HCT116 (cell line): ENCODE data around the gene PREX1. TPM values are rescaled to one million over a fixed set of nuclear protein-coding genes. Genes with fewer than 3 reads are reported as not detected.

Experiments used
- ATAC-seq: fragments of 200-7000 bp; cut with Tn5 transposase; 2 replicates; pipeline ENCODE4 v1.9.1; 2020; ENCODE audit warnings: mild to moderate bottlenecking, moderate library complexity
- BruUV-seq: library from RNA; stranded (reverse); fragments of 400-500 nt; replicated peaks from 2 replicates; lab custom pipeline; 2021; lab: Mats Ljungman, UMichigan
- CTCF ChIA-PET: fragments of 300-600 bp; sonication (Branson Sonifier 250); formaldehyde crosslinking; loops from one replicate; lab custom pipeline; 2021; ENCODE audit warnings: antibody characterized with exemption; lab: Charles Lee
- POLR2A ChIA-PET: fragments of 300-600, 350-600 bp; sonication (Branson Sonifier 250); formaldehyde crosslinking; loops from one replicate; lab custom pipeline; 2021; ENCODE audit warnings: antibody characterized with exemption; lab: Charles Lee
- RAD21 ChIA-PET, 2 experiments: fragments of 300-600 bp; sonication (Branson Sonifier 250); formaldehyde crosslinking; loops; one replicate each; lab custom pipeline; 2023; ENCODE audit warnings: low total read pairs in 2 of 2; ENCODE audit not compliant: uncharacterized antibody in 2 of 2, unreplicated experiment in 2 of 2, low non-redundant PET in 1 of 2; lab: Charles Lee
- DNase-seq: peaks from one replicate; pipeline ENCODE4 v3.0.0-alpha.2; 2010; ENCODE audit warnings: low read depth, low spot score
- H2AFZ ChIP-seq: fragments of 200-600 bp; shearing (Covaris generic), sonication (generic); 2 replicates; pipeline ENCODE4 v1.6.1; 2017; ENCODE audit warnings: low read depth, mixed run types, mixed read lengths, antibody characterized with exemption, low read length; ENCODE audit not compliant: poor library complexity, severe bottlenecking
- H3K27ac ChIP-seq: 2 replicates; pipeline ENCODE4 v1.5.1; 2012; ENCODE audit warnings: low read depth, low read length
- H3K27me3 ChIP-seq: fragments of 200-600 bp; sonication (generic); 2 replicates; pipeline ENCODE4 v1.6.1; 2016; ENCODE audit warnings: mixed run types, low read length, mixed read lengths; ENCODE audit not compliant: insufficient read depth
- H3K36me3 ChIP-seq, 2 experiments: fragments of 200-500 bp in 1 of 2; fragments of 200-600 bp in 1 of 2; sonication (Bioruptor generic) in 1 of 2; sonication (generic) in 1 of 2; 2 replicates each; pipeline versions ENCODE4 v1.5.1 to v1.6.1; 2014 to 2016; ENCODE audit warnings: low read length in 2 of 2, inconsistent platforms in 1 of 2, mixed read lengths in 1 of 2, mixed run types in 1 of 2; ENCODE audit not compliant: insufficient read depth in 2 of 2, control insufficient read depth in 1 of 2
- H3K4me1 ChIP-seq, 2 experiments: fragments of 200-600 bp in 1 of 2; sonication (generic) in 1 of 2; 2 replicates each; pipeline versions ENCODE4 v1.5.1 to v1.6.1; 2012 to 2017; ENCODE audit warnings: low read length in 2 of 2, inconsistent platforms in 1 of 2, mild to moderate bottlenecking in 1 of 2, mixed read lengths in 1 of 2, mixed run types in 1 of 2, moderate library complexity in 1 of 2; ENCODE audit not compliant: insufficient read depth in 2 of 2, control insufficient read depth in 1 of 2
- H3K4me2 ChIP-seq: fragments of 200-600 bp; sonication (generic); 2 replicates; pipeline ENCODE4 v1.6.1; 2017; ENCODE audit warnings: mixed run types, low read length, mixed read lengths
- H3K4me3 ChIP-seq, 2 experiments: fragments of 200-600 bp in 1 of 2; sonication (generic) in 1 of 2; replicated peaks in 1 of 2; 2 replicates each; pipeline ENCODE4 v1.5.1; 2011 to 2016; ENCODE audit warnings: low read length in 2 of 2, control low read depth in 1 of 2, low read depth in 1 of 2, mild to moderate bottlenecking in 1 of 2, mixed read lengths in 1 of 2, mixed run types in 1 of 2
- H3K79me2 ChIP-seq: fragments of 200-600 bp; sonication (generic); 2 replicates; pipeline ENCODE4 v1.6.1; 2017; ENCODE audit warnings: mild to moderate bottlenecking, mixed run types, low read length, moderate library complexity, mixed read lengths; ENCODE audit not compliant: insufficient read depth
- H3K9ac ChIP-seq: fragments of 200-600 bp; sonication (generic); 2 replicates; pipeline ENCODE4 v1.6.1; 2016; ENCODE audit warnings: low read length, mixed read lengths
- H3K9me2 ChIP-seq: fragments of 200-600 bp; sonication (generic), shearing (Covaris generic); 2 replicates; pipeline ENCODE4 v1.6.1; 2017; ENCODE audit warnings: mixed run types, mild to moderate bottlenecking, moderate library complexity; ENCODE audit not compliant: insufficient read depth
- H3K9me3 ChIP-seq, 2 experiments: fragments of 200-500 bp in 1 of 2; fragments of 200-600 bp in 1 of 2; sonication (Bioruptor generic) in 1 of 2; sonication (generic) in 1 of 2; 2 replicates each; pipeline ENCODE4 v1.6.1; 2014 to 2017; ENCODE audit warnings: low read length in 2 of 2, mixed read lengths in 2 of 2, inconsistent platforms in 1 of 2, low read depth in 1 of 2, mild to moderate bottlenecking in 1 of 2, mixed run types in 1 of 2, moderate library complexity in 1 of 2; ENCODE audit not compliant: control insufficient read depth in 1 of 2, insufficient read depth in 1 of 2
- H4K20me1 ChIP-seq: fragments of 200-600 bp; sonication (generic), shearing (Covaris generic); 2 replicates; pipeline ENCODE4 v1.6.1; 2017; ENCODE audit warnings: mixed run types, mild to moderate bottlenecking, moderate library complexity; ENCODE audit not compliant: insufficient read depth
- FOSL1 ChIP-seq: IDR thresholded peaks from 2 replicates; pipeline ENCODE4 v1.6.1; 2012; ENCODE audit warnings: low read depth
- POLR2A ChIP-seq: IDR thresholded peaks from 2 replicates; pipeline ENCODE4 v1.7.0; 2011; ENCODE audit warnings: borderline replicate concordance; ENCODE audit not compliant: insufficient read depth, insufficient read length; ENCODE audit errors: extremely low read depth
- ZFX ChIP-seq: fragments of 450-650 bp; IDR thresholded peaks from 2 replicates; pipeline ENCODE4 v1.6.1; 2017
- intact Hi-C: fragments of 100-400 bp; cut with micrococcal nuclease; formaldehyde crosslinking; loops from 2 replicates; pipeline ENCODE4 v1.10.0; 2022
- total RNA-seq: library from RNA; stranded (reverse); gene quantifications from one replicate; pipeline ENCODE4 v1.2.1, GENCODE V29; 2021; ENCODE audit not compliant: unreplicated experiment
- TF ChIP-seq, protein P1 (sequence below), 3 experiments: fragments of 200-600 bp in 1 of 3; sonication (generic) in 1 of 3; IDR thresholded peaks in 2 of 3; conservative IDR thresholded peaks in 1 of 3; 2 replicates each; pipeline ENCODE4 v1.5.1; 2012 to 2017; ENCODE audit warnings: low read depth in 2 of 3, low read length in 2 of 3, antibody characterized with exemption in 1 of 3, borderline replicate concordance in 1 of 3, control low read depth in 1 of 3, mild to moderate bottlenecking in 1 of 3, mixed read lengths in 1 of 3, mixed run types in 1 of 3, moderate library complexity in 1 of 3; ENCODE audit not compliant: insufficient read depth in 1 of 3

The PREX1 gene
- total RNA-seq, 1 experiment from 2014 or later: 6.1 TPM

DNA sequence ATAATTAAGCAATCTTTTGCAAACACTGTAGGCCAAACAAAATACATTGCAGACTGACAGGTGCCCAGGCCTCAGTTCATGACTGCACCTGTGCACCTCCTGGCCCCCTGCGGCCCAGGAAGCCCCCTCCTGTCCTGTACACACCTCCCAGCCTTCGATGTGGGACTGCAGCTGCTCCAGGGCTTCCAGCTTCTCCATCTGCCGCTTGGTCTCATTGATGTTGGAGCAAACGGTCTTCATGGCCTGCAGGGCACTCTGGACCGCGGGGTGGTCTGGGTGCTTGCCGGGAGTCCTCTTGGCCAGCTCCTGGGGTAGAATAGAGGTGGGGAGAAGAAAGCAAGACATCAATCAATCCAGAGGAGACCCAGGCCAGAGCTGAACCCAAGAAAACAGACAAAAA is 119.7 kb downstream of the PREX1 start:
- Histone ChIP-seq H3K27me3 (no peaks in the 10 kb centered on the region), H3K36me3 (no peaks in the 10 kb centered on the region), H3K4me3 (no peak overlapping the region), H3K9ac (no peak overlapping the region), H3K79me2 (no peaks in the 10 kb centered on the region), H4K20me1 (no peaks in the 10 kb centered on the region), H3K4me1 (no peaks in the 10 kb centered on the region), H2AFZ (no peak overlapping the region), H3K9me3 (no peaks in the 10 kb centered on the region), H3K4me2 (no peak overlapping the region), H3K27ac (no peak overlapping the region), H3K9me2 (no peaks in the 10 kb centered on the region)
- POLR2A ChIA-PET: no interaction called here
- DNase-seq (no peak), ATAC-seq (no peak)
- intact Hi-C loops: no loop called here
- RAD21 ChIA-PET: no interaction called here
- TF ChIP-seq POLR2A: no peak
- no TSS peak for BruUV-seq
- CTCF ChIA-PET: no interaction called here

DNA sequence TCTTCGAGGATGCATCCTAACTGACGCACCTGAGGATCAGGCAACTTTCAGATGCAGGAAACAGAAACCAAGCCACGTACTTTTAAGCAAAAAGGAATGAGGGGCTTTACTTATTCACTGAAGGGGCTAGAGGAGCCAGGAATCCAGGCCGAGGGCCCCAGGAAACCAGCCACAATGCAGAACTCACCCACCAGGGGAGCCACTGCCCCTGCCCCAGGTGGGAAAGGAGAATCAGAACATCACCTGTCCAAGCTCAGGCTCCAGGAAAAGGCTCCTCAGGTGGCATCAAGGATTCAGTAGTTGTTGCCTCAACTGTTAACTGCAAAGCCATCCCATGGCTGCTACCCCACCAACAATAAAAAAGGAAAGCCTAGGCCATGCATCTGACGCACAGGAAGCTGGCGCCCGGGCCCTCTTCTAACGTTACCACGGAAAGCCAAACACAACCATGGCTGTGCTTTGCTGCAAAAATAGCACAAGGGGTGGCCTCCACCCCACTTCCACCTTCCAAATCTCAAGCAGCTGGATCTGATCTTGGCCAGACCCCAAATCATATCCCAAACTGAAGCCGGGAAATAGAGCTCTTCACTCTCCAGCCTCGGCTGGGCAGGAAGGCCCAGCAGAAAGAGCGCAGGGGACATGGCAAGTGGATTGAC is 121.0 kb downstream of the PREX1 start:
- H3K4me1 ChIP-seq: no peaks in the 10 kb centered on the region
- POLR2A ChIA-PET: no interaction called here
- no TSS peak for BruUV-seq
- no peaks in the 10 kb centered on the region for H3K79me2 ChIP-seq
- intact Hi-C loops: no loop called here
- ATAC-seq (no peak), DNase-seq (no peak)
- H3K27me3 ChIP-seq: no peaks in the 10 kb centered on the region
- no peaks in the 10 kb centered on the region for H3K36me3 ChIP-seq
- RAD21 ChIA-PET: no interaction called here
- no peak overlapping the region for H2AFZ ChIP-seq
- no peak overlapping the region for H3K4me2 ChIP-seq
- no peak for TF ChIP-seq ZFX
- TF ChIP-seq, protein P1, sequence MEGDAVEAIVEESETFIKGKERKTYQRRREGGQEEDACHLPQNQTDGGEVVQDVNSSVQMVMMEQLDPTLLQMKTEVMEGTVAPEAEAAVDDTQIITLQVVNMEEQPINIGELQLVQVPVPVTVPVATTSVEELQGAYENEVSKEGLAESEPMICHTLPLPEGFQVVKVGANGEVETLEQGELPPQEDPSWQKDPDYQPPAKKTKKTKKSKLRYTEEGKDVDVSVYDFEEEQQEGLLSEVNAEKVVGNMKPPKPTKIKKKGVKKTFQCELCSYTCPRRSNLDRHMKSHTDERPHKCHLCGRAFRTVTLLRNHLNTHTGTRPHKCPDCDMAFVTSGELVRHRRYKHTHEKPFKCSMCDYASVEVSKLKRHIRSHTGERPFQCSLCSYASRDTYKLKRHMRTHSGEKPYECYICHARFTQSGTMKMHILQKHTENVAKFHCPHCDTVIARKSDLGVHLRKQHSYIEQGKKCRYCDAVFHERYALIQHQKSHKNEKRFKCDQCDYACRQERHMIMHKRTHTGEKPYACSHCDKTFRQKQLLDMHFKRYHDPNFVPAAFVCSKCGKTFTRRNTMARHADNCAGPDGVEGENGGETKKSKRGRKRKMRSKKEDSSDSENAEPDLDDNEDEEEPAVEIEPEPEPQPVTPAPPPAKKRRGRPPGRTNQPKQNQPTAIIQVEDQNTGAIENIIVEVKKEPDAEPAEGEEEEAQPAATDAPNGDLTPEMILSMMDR (IDR thresholded peaks at IDR 0.05 in 2 of 3, conservative IDR thresholded peaks at IDR 0.05 in 1 of 3; ENCODE audit: borderline replicate concordance in 1 of 3, insufficient read depth in 1 of 3, low read depth in 2 of 3, low read length in 2 of 3): peak in 2 of 3 experiments; percentile 26 to 35; a peak in 3 of 6 replicates
- no peak for TF ChIP-seq FOSL1
- no peak overlapping the region for H3K4me3 ChIP-seq
- H4K20me1 ChIP-seq: no peaks in the 10 kb centered on the region
- H3K9me3 ChIP-seq: no peaks in the 10 kb centered on the region
- H3K9ac ChIP-seq: no peak overlapping the region
- H3K27ac ChIP-seq: no peak overlapping the region
- CTCF ChIA-PET: no interaction called here
- H3K9me2 ChIP-seq: no peaks in the 10 kb centered on the region
